AG04450 (cell line): ENCODE measurements around the gene JMJD1C. TPM values are rescaled to one million over a fixed set of nuclear protein-coding genes. Genes with fewer than 3 reads are reported as not detected.

ENCODE experiments used
- CTCF ChIA-PET: fragments of 300-600, 350-600 bp; formaldehyde crosslinking; extraction: SDS; loops from one replicate; lab custom pipeline; 2022; ENCODE audit warnings: antibody characterized with exemption, inconsistent platforms; lab: Charles Lee
- POLR2A ChIA-PET: fragments of 350-600 bp; formaldehyde crosslinking; extraction: SDS; loops from one replicate; lab custom pipeline; 2021; ENCODE audit warnings: antibody characterized with exemption, inconsistent platforms; lab: Yijun Ruan, JAX
- DNase-seq: peaks from one replicate; pipeline ENCODE4 v3.0.0-alpha.2; 2011; ENCODE audit warnings: low read depth, low spot score
- H3K27ac ChIP-seq: one replicate; pipeline ENCODE4 v1.5.1; 2012; ENCODE audit warnings: low read depth, low read length, control low read depth
- H3K27me3 ChIP-seq: one replicate; pipeline ENCODE4 v1.6.0; 2012; ENCODE audit warnings: low read length; ENCODE audit not compliant: control insufficient read depth, insufficient read depth
- H3K4me3 ChIP-seq: 2 replicates; pipeline ENCODE4 v1.5.1; 2011; ENCODE audit warnings: mild to moderate bottlenecking, low read depth, low read length, control low read depth
- H3K9me3 ChIP-seq: 2 replicates; pipeline ENCODE4 v1.5.1; 2012; ENCODE audit warnings: low read length; ENCODE audit not compliant: control insufficient read depth, insufficient read depth
- polyA plus RNA-seq: library from polyadenylated mRNA; depleted of rRNA; stranded (reverse); fragments of >200 nt; gene quantifications from 2 replicates; pipeline ENCODE4 v1.2.3, GENCODE V29; 2011
- TF ChIP-seq, protein P1 (sequence below): IDR thresholded peaks from 2 replicates; pipeline ENCODE4 v1.5.1; 2011; ENCODE audit warnings: low read depth, low read length, control low read depth, inconsistent platforms

The JMJD1C gene
- polyA plus RNA-seq, 1 experiment, result 45.0 TPM

DNA sequence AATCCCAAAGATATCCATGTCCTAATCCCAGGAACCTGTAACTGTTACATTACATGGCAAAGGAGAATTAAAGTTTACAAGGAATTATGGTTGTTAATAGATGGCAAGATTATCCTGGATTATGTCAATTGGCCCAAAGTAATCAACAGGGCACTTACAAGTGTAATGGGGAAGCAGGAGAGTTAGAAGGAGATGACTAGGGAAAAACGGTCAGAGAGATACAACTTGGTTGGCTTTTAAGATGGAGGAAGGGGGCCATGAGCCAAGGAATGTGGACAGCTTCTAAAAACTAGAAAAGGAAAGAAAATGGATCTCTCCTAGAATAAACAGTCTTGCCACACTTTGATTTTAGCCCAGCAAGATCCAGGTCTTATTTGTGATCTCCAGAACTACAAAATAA lies 3.3 kb downstream of the JMJD1C start:
- no peak for DNase-seq
- H3K27ac ChIP-seq, result no peak overlapping the region
- ChIA-PET POLR2A (no interaction called here), CTCF (no interaction called here)
- H3K27me3 ChIP-seq, result no peaks in the 10 kb centered on the region
- TF ChIP-seq, protein P1, sequence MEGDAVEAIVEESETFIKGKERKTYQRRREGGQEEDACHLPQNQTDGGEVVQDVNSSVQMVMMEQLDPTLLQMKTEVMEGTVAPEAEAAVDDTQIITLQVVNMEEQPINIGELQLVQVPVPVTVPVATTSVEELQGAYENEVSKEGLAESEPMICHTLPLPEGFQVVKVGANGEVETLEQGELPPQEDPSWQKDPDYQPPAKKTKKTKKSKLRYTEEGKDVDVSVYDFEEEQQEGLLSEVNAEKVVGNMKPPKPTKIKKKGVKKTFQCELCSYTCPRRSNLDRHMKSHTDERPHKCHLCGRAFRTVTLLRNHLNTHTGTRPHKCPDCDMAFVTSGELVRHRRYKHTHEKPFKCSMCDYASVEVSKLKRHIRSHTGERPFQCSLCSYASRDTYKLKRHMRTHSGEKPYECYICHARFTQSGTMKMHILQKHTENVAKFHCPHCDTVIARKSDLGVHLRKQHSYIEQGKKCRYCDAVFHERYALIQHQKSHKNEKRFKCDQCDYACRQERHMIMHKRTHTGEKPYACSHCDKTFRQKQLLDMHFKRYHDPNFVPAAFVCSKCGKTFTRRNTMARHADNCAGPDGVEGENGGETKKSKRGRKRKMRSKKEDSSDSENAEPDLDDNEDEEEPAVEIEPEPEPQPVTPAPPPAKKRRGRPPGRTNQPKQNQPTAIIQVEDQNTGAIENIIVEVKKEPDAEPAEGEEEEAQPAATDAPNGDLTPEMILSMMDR, result no peak
- no peaks in the 10 kb centered on the region for H3K9me3 ChIP-seq
- H3K4me3 ChIP-seq, result no peak overlapping the region

DNA sequence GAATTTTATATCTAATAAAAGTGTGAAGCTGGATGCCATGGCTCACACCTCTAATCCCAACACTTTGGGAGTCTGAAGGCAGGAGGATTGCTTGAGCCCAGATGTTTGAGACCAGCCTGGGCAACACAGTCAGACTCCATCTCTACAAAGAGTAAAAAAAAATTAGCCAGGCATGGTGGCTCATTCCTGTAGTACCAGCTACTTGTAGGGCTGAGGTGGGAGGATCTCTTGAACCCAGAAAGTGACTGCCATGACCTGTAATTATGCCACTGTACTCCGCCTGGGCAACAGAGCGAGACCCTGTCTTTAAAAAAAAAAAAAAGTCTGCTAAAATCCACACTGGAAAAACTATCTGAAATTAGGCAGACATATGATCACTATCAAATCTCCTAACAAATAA lies 7.6 kb downstream of the JMJD1C start:
- Histone ChIP-seq H3K9me3 (no peaks in the 10 kb centered on the region), H3K4me3 (no peak overlapping the region), H3K27me3 (no peaks in the 10 kb centered on the region), H3K27ac (no peak overlapping the region)
- DNase-seq, result no peak
- TF ChIP-seq, protein P1, result no peak
- CTCF ChIA-PET, result interaction anchor here (0.7 to 1.6 kb wide), 5 partner anchors 11 to 300 kb away, joined by 3 to 5 read pairs (median 4); no protein-coding TSS in a partner anchor
- POLR2A ChIA-PET, result no interaction called here

DNA sequence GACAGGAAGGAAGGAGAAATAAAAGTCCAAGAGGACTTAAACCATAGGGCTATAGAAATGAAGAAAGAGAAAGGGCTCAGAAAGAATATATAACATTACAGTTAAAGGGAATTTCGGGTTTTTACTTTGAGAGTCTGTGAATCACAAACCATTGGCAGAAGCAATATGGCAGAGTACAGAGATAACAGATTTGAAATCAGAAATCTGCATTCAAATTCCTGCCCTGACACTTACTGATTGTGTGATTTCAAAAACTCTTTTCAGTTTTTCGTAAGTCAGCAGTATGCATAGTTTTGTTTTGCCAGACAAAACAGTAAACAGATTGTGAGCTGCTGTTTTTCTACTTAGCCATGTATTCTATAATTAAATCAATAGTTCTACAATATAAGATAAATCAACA lies 8.2 kb downstream of the JMJD1C start:
- DNase-seq, result no peak
- H3K27ac ChIP-seq, result no peak overlapping the region
- CTCF ChIA-PET, result interaction anchor here (0.7 to 1.3 kb wide), 5 partner anchors 11 to 300 kb away, joined by 3 to 4 read pairs (median 3); no protein-coding TSS in a partner anchor

DNA sequence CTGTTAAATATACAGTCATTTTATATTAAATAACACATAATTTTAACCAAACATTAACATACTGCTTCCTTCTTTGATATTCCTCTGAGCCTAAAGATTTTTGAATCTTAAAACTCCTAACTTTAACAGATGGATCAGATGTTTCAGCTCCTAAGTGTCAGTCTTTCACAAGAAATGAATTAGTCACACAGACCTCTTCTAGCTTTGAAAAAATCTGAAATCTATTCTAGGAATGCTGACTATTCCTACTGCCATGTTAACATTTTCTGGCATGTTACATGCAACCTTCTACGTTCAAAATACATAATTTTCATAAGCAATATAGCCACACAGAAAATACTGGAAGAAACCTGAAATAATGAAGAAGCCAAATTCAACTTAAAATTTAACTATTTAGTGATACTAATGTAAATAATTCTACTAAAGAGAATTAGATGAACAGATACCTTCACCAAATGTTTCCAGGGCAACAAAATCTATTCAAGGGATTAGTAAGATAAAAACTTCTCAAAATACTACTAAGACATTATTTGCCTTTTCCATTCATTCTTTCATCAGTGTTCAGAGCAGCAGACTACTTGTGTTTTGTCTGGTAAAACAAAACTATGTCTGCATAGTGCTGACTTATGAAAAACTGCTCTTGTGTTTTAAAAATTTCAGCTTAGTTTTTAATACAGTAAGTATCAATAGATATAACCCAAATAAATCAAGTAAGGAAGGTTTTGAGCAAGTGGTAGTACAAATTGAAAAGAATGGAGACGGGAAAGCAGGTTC lies 9.2 kb downstream of the JMJD1C start:
- Histone ChIP-seq H3K27ac (no peak overlapping the region), H3K9me3 (no peaks in the 10 kb centered on the region), H3K27me3 (no peaks in the 10 kb centered on the region), H3K4me3 (no peak overlapping the region)
- CTCF ChIA-PET, result interaction anchor here (1.0 kb wide), 1 partner anchor 290 kb away, joined by 3 read pairs; no protein-coding TSS in a partner anchor
- no peak for DNase-seq
- TF ChIP-seq, protein P1, result no peak
- POLR2A ChIA-PET, result no interaction called here

More for the DNA sequence above, 8.2 kb downstream of the JMJD1C start:
- TF ChIP-seq, protein P1, result no peak
- Histone ChIP-seq H3K9me3 (no peaks in the 10 kb centered on the region), H3K27me3 (no peaks in the 10 kb centered on the region), H3K4me3 (no peak overlapping the region)
- POLR2A ChIA-PET, result no interaction called here

DNA sequence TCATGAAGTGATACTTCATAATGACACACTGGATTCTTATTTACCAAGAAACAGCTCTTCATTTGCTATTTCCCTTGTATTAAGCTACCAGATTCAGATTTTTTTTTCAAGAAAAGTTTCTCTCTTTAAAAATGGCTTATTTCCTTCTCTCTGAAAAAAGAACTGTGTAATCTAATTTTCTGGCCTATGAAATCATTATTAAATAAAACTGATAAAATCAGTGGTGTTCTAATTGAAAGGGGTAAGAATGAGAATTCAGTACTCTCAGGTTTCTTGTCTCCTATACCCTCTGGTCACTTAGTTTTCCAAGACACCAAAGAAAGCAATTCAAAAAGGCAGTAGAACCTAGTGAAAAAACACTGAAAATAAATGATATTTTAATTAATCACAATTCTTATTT lies 10.3 kb downstream of the JMJD1C start:
- no peak overlapping the region for H3K27ac ChIP-seq

More for the DNA sequence above, 10.3 kb downstream of the JMJD1C start:
- Histone ChIP-seq H3K4me3 (no peak overlapping the region), H3K27me3 (no peaks in the 10 kb centered on the region), H3K9me3 (no peaks in the 10 kb centered on the region)
- POLR2A ChIA-PET, result no interaction called here
- CTCF ChIA-PET, result interaction anchor here (1.0 to 1.2 kb wide), 2 partner anchors 36 to 289 kb away, joined by 3 to 4 read pairs; no protein-coding TSS in a partner anchor
- TF ChIP-seq, protein P1, result no peak
- no peak for DNase-seq
